Measurements from ENCODE around the gene GCAT.

GCAT gene

GRCh38 chr22:37807410-37808293 is at the start of gene GCAT:
TSS of gene GCAT (plus strand) at chr22:37807934. CDS start at chr22:37807968, 34 bp downstream.
- DNase-seq: peak; percentile 99

GRCh38 chr22:37758694-37759093 is 49.0 kb upstream of the GCAT start:
- no peak for DNase-seq

- no peak for DNase-seq
Measured at GRCh38 chr22:37759281-37759680, 48.5 kb upstream of the GCAT start.

- DNase-seq: no peak
Measured at GRCh38 chr22:37760152-37760551, 47.6 kb upstream of the GCAT start.

- no peak for DNase-seq
Measured at GRCh38 chr22:37762389-37762836, 45.3 kb upstream of the GCAT start.

GRCh38 chr22:37763012-37763411 is 44.7 kb upstream of the GCAT start:
- no peak for DNase-seq

GRCh38 chr22:37763652-37764051 is 44.1 kb upstream of the GCAT start:
- DNase-seq: no peak

- no peak for DNase-seq
Measured at GRCh38 chr22:37764622-37765021, 43.1 kb upstream of the GCAT start.

GRCh38 chr22:37765498-37765897 is 42.2 kb upstream of the GCAT start:
- DNase-seq: no peak

GRCh38 chr22:37765953-37766576 is 41.7 kb upstream of the GCAT start:
- no peak for DNase-seq

GRCh38 chr22:37768273-37768672 is 39.5 kb upstream of the GCAT start:
- DNase-seq: no peak

GRCh38 chr22:37769056-37769455 is 38.7 kb upstream of the GCAT start:
- DNase-seq: no peak

- no peak for DNase-seq
Measured at GRCh38 chr22:37771081-37771480, 36.7 kb upstream of the GCAT start.

GRCh38 chr22:37771702-37772427 is 35.9 kb upstream of the GCAT start:
- no peak for DNase-seq

- DNase-seq: no peak
Measured at GRCh38 chr22:37774728-37775127, 33.0 kb upstream of the GCAT start.

- DNase-seq: no peak
Measured at GRCh38 chr22:37775785-37776638, 31.7 kb upstream of the GCAT start.

- no peak for DNase-seq
Measured at GRCh38 chr22:37776639-37777005, 31.1 kb upstream of the GCAT start.

- DNase-seq: peak; percentile 89
Measured at GRCh38 chr22:37777122-37777687, 30.5 kb upstream of the GCAT start.

GRCh38 chr22:37778370-37779009 is 29.2 kb upstream of the GCAT start:
- no peak for DNase-seq

- DNase-seq: peak; percentile 66
Measured at GRCh38 chr22:37781434-37782059, 26.2 kb upstream of the GCAT start.
